MCF 10A (cell line): ENCODE data around the gene ECI1. TPM values are rescaled to one million over a fixed set of nuclear protein-coding genes. Genes with fewer than 3 reads are reported as not detected.

ENCODE experiments used
- BruUV-seq: library from RNA; stranded (reverse); fragments of 400-500 nt; replicated peaks from 2 replicates; lab custom pipeline; 2021; lab: Mats Ljungman, UMichigan
- CTCF ChIA-PET: fragments of 300-600 bp; sonication (Branson Sonifier 250); formaldehyde crosslinking; extraction: SDS; loops from one replicate; lab custom pipeline; 2021; ENCODE audit warnings: antibody characterized with exemption, inconsistent platforms; lab: Yijun Ruan, JAX
- POLR2A ChIA-PET: fragments of 300-600, 350-650 bp; sonication (Branson Sonifier 250); formaldehyde crosslinking; extraction: SDS; loops from one replicate; lab custom pipeline; 2020; ENCODE audit warnings: antibody characterized with exemption, inconsistent platforms; lab: Yijun Ruan, JAX
- DNase-seq: peaks from one replicate; pipeline ENCODE4 v3.0.0-alpha.2; 2018; ENCODE audit not compliant: unreplicated experiment
- H3K27ac Mint-ChIP-seq: one replicate; pipeline ENCODE4 v1.8.0; 2022; ENCODE audit warnings: mild to moderate bottlenecking, low read depth, mixed read lengths; ENCODE audit not compliant: unreplicated experiment
- H3K27me3 Mint-ChIP-seq: one replicate; pipeline ENCODE4 v1.8.0; 2022; ENCODE audit warnings: mixed read lengths; ENCODE audit not compliant: insufficient read depth, unreplicated experiment
- H3K36me3 Mint-ChIP-seq: one replicate; pipeline ENCODE4 v1.8.0; 2022; ENCODE audit warnings: mild to moderate bottlenecking, moderate library complexity, mixed read lengths; ENCODE audit not compliant: insufficient read depth, unreplicated experiment
- H3K4me1 Mint-ChIP-seq: one replicate; pipeline ENCODE4 v1.8.0; 2022; ENCODE audit warnings: mixed read lengths; ENCODE audit not compliant: insufficient read depth, unreplicated experiment
- H3K4me3 Mint-ChIP-seq: one replicate; pipeline ENCODE4 v1.8.0; 2022; ENCODE audit warnings: mild to moderate bottlenecking, moderate library complexity, mixed read lengths; ENCODE audit not compliant: unreplicated experiment
- H3K9me3 Mint-ChIP-seq: one replicate; pipeline ENCODE4 v1.8.0; 2022; ENCODE audit warnings: mixed read lengths; ENCODE audit not compliant: unreplicated experiment
- CTCF ChIP-seq: fragments of 200-600 bp; IDR thresholded peaks from one replicate; pipeline ENCODE4 v1.8.0; 2022; ENCODE audit warnings: antibody characterized with exemption, mild to moderate bottlenecking; ENCODE audit not compliant: unreplicated experiment
- intact Hi-C: fragments of 100-400 bp; cut with micrococcal nuclease; formaldehyde crosslinking; loops from 2 replicates; pipeline ENCODE4 v1.14.1; 2022
- total RNA-seq: library from RNA; stranded (reverse); gene quantifications from 2 replicates; pipeline ENCODE4 v1.2.3, GENCODE V29; 2022

ECI1 gene
- total RNA-seq, 1 experiment from 2014 or later: 115 TPM

- TSS peak; percentile 61 for BruUV-seq
- Mint-ChIP-seq H3K27me3 (no peaks in the 10 kb centered on the region), H3K36me3 (peaks cover 18% of the 10 kb centered on the region), H3K4me3 (peak overlapping the region; percentile 77), H3K4me1 (peaks cover 18% of the 10 kb centered on the region), H3K9me3 (no peaks in the 10 kb centered on the region), H3K27ac (peak overlapping the region; percentile 33)
- CTCF ChIA-PET: interaction anchor here (0.9 to 1.3 kb wide), 2 partner anchors 37 to 93 kb away, joined by 3 to 4 read pairs; partner anchors contain the start of gene ECI1
- POLR2A ChIA-PET: interaction anchor here (0.6 to 3.3 kb wide), 19 partner anchors 8 to 863 kb away, joined by 3 to 40 read pairs (median 4); partner anchors contain the start of genes CASKIN1, E4F1, ECI1 and MLST8
- DNase-seq: no peak
- TF ChIP-seq CTCF: no peak
- intact Hi-C loops: loop anchor here (5.0 kb wide), 1 partner anchor 62 kb away; no protein-coding TSS in a partner anchor
These were observed 37.3 kb downstream of the ECI1 start for GRCh38 chr16:2213817-2214718.

- ChIA-PET CTCF (interaction anchor here (0.9 kb wide), 1 partner anchor 39 kb away, joined by 3 read pairs; the partner anchor contains the start of gene ECI1), POLR2A (interaction anchor here (0.6 to 1.8 kb wide), 18 partner anchors 10 to 320 kb away, joined by 3 to 8 read pairs (median 3); partner anchors contain the start of genes ATP6V0C, E4F1, ECI1 and GFER)
- intact Hi-C loops: loop anchor here (5.0 kb wide), 1 partner anchor 60 kb away; no protein-coding TSS in a partner anchor
- no TSS peak for BruUV-seq
- no peaks in the 10 kb centered on the region for H3K9me3 Mint-ChIP-seq
- H3K4me1 Mint-ChIP-seq: peaks cover 21% of the 10 kb centered on the region
- H3K27me3 Mint-ChIP-seq: no peaks in the 10 kb centered on the region
- peak overlapping the region; percentile 72 for H3K4me3 Mint-ChIP-seq
- H3K27ac Mint-ChIP-seq: peak overlapping the region; percentile 33
- H3K36me3 Mint-ChIP-seq: peaks cover 31% of the 10 kb centered on the region
- TF ChIP-seq CTCF: no peak
- DNase-seq: peak; percentile 64
These were observed 38.7 kb downstream of the ECI1 start for GRCh38 chr16:2212362-2213324.

- peak overlapping the region; percentile 72 for H3K4me3 Mint-ChIP-seq
- no peaks in the 10 kb centered on the region for H3K27me3 Mint-ChIP-seq
- intact Hi-C loops: loop anchor here (5.0 kb wide), 1 partner anchor 60 kb away; no protein-coding TSS in a partner anchor
- no peak for DNase-seq
- CTCF ChIA-PET: interaction anchor here (0.9 kb wide), 1 partner anchor 39 kb away, joined by 3 read pairs; the partner anchor contains the start of gene ECI1
- TF ChIP-seq CTCF: no peak
- peak overlapping the region; percentile 33 for H3K27ac Mint-ChIP-seq
- H3K36me3 Mint-ChIP-seq: peaks cover 38% of the 10 kb centered on the region
- POLR2A ChIA-PET: interaction anchor here (0.7 to 1.8 kb wide), 15 partner anchors 11 to 321 kb away, joined by 3 to 8 read pairs (median 6); partner anchors contain the start of genes E4F1, ECI1, GFER and RPS2
- BruUV-seq: no TSS peak
- H3K4me1 Mint-ChIP-seq: peaks cover 27% of the 10 kb centered on the region
- H3K9me3 Mint-ChIP-seq: no peaks in the 10 kb centered on the region
These were observed 39.5 kb downstream of the ECI1 start for GRCh38 chr16:2211923-2212347.
